Chondrocyte (in vitro differentiated cells): ENCODE measurements around the gene HOXC12. TPM values are rescaled to one million over a fixed set of nuclear protein-coding genes. Genes with fewer than 3 reads are reported as not detected.

ENCODE experiments used
- DNase-seq: peaks from one replicate; pipeline ENCODE4 v3.0.0; 2021; ENCODE audit warnings: mixed read lengths, low spot score
- H3K27ac Mint-ChIP-seq: one replicate; pipeline ENCODE4 v1.8.0; 2021; ENCODE audit warnings: mild to moderate bottlenecking, moderate library complexity, mixed read lengths; ENCODE audit not compliant: unreplicated experiment
- H3K27me3 Mint-ChIP-seq: 2 replicates; pipeline ENCODE4 v1.8.0; 2021; ENCODE audit warnings: low read depth, mixed read lengths
- H3K36me3 Mint-ChIP-seq: 2 replicates; pipeline ENCODE4 v1.8.0; 2021; ENCODE audit warnings: low read depth, mixed read lengths
- H3K4me1 Mint-ChIP-seq: 2 replicates; pipeline ENCODE4 v1.8.0; 2021; ENCODE audit warnings: low read depth, mild to moderate bottlenecking, mixed read lengths
- H3K4me3 Mint-ChIP-seq: one replicate; pipeline ENCODE4 v1.8.0; 2021; ENCODE audit warnings: mild to moderate bottlenecking, moderate library complexity, mixed read lengths; ENCODE audit not compliant: unreplicated experiment
- H3K9me3 Mint-ChIP-seq: 2 replicates; pipeline ENCODE4 v1.8.0; 2021; ENCODE audit warnings: low read depth, mixed read lengths
- total RNA-seq: library from RNA; stranded (reverse); gene quantifications from 3 replicates; pipeline ENCODE4 v1.2.1, GENCODE V29; 2021
- TF ChIP-seq, protein P1 (sequence below): fragments of 200-600 bp; sonication (generic); IDR thresholded peaks from 2 replicates; pipeline ENCODE4 v1.5.0; 2021; ENCODE audit warnings: antibody characterized with exemption, mild to moderate bottlenecking, moderate library complexity

Gene HOXC12
- total RNA-seq, 1 donor from 2014 or later = not detected

DNA sequence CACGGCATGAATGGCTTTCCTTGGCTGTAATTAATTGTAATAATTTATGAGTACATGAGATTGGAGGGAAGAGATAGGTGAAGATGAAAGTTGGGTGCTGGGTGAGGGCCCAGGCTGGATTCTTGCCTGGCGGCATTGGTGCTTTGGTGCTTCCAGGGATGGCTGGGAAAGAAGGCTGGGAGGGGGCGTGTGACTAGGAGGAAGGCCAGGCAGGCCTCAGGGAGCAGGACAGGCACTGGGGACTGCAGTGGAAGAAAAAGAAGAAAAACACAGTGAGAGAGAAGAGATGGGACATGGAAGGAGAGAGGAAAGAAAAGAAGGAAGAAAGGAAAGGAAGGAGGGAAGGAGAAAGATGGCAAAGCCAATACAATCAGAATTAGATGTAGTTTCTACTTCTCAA is 48.9 kb downstream of the HOXC12 start:
- Mint-ChIP-seq H3K9me3 (no peaks in the 10 kb centered on the region), H3K27ac (no peak overlapping the region), H3K27me3 (peaks cover 88% of the 10 kb centered on the region), H3K4me3 (no peak overlapping the region), H3K4me1 (peaks cover 8% of the 10 kb centered on the region), H3K36me3 (peaks cover 2% of the 10 kb centered on the region)
- no peak for DNase-seq
- TF ChIP-seq, protein P1, sequence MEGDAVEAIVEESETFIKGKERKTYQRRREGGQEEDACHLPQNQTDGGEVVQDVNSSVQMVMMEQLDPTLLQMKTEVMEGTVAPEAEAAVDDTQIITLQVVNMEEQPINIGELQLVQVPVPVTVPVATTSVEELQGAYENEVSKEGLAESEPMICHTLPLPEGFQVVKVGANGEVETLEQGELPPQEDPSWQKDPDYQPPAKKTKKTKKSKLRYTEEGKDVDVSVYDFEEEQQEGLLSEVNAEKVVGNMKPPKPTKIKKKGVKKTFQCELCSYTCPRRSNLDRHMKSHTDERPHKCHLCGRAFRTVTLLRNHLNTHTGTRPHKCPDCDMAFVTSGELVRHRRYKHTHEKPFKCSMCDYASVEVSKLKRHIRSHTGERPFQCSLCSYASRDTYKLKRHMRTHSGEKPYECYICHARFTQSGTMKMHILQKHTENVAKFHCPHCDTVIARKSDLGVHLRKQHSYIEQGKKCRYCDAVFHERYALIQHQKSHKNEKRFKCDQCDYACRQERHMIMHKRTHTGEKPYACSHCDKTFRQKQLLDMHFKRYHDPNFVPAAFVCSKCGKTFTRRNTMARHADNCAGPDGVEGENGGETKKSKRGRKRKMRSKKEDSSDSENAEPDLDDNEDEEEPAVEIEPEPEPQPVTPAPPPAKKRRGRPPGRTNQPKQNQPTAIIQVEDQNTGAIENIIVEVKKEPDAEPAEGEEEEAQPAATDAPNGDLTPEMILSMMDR = no peak

DNA sequence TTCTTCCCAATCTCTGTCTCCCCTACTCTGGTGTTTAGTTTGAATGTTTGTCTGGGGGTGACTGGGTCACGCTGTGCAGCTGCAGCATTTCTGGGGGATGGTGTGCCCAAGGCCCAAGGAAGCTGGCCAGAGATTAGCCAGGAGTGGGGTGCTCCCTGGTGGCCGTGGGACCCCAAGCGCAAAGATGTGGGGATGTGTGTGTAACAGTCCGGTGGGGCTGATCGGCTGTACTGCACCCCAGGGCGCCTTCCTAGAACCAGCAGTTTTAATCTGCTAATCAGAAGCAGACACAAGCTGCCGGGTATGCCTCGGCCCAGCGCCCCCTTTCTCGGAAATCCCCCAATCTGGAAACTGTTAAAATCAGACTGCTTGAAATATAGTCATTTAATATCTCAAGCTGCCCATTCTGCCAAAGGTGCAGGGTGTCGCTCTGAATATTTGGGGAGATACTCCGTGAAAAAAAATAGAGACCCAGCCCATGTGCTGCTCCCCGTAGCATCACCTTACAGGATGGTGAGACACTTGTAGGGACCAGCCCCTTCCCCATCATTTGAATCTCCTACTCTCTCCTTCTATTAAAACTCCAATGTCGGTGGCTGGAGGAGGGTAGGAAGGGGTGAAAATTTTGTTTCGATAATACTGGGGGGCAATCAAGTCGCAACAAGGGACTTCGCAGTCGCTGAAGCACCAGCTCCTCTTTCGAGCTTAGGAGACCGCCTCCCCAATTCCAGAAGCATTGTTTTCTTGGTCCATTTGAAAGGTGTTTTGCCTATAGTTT is 49.5 kb downstream of the HOXC12 start:
- H3K36me3 Mint-ChIP-seq = peaks cover 2% of the 10 kb centered on the region
- TF ChIP-seq, protein P1 = no peak
- H3K27ac Mint-ChIP-seq = no peak overlapping the region
- H3K27me3 Mint-ChIP-seq = peaks cover 87% of the 10 kb centered on the region
- no peak for DNase-seq
- peaks cover 9% of the 10 kb centered on the region for H3K4me1 Mint-ChIP-seq
- H3K9me3 Mint-ChIP-seq = no peaks in the 10 kb centered on the region
- no peak overlapping the region for H3K4me3 Mint-ChIP-seq

DNA sequence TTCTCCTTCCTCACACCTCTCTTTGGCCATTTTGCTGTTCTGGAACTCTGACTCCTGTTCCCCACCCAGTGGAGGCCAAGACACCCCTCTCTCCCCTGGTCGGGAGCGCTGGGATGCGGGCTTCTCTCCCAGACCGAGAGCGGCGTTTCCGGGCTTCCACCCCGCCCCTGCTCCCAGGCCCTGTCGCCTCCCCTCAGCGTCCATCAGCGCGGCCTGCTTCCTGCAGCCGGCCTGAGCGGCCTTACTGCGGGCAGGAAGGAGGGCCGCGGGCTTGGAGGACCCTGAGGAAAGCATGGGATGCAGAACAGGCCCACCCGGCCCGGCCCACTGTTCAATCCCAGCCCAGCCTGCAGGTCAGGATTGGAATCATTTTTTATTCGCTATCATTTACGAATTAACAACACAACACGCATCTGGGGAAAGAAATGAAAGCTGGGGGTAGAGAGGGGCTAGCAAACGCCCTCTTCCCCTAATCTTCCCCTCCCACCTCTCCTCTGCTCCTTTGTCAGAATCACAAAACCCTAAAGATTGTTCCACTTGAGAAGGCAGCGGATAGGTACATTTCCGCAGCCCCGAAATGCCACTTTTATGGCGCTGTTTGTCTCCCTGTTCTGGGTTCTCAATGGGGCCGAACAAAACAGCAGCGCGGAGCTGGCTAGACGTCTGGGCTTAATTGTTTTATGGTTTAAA is 50.3 kb downstream of the HOXC12 start:
- Mint-ChIP-seq H3K27me3 (peaks cover 91% of the 10 kb centered on the region), H3K4me1 (peaks cover 15% of the 10 kb centered on the region), H3K4me3 (no peak overlapping the region), H3K36me3 (peaks cover 2% of the 10 kb centered on the region), H3K9me3 (no peaks in the 10 kb centered on the region), H3K27ac (no peak overlapping the region)
- TF ChIP-seq, protein P1 = no peak
- no peak for DNase-seq

DNA sequence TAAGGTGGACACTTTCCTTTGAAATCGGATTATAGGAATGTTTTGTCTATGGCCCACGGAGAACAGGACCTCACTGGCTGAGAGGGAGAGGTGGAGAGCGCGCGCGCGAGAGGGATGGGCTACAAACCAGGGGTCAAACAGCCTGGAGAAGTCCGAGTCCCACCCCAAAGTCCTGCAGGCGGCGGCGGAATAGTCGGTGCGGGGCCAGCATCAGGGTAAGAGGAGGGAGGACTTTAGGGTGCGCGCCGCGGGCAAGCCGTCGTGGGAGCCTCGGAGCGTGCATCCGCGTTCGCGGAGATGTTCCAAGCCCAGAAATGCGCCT is 50.8 kb downstream of the HOXC12 start:
- no peak overlapping the region for H3K4me3 Mint-ChIP-seq
- H3K9me3 Mint-ChIP-seq = no peaks in the 10 kb centered on the region
- DNase-seq = no peak

DNA sequence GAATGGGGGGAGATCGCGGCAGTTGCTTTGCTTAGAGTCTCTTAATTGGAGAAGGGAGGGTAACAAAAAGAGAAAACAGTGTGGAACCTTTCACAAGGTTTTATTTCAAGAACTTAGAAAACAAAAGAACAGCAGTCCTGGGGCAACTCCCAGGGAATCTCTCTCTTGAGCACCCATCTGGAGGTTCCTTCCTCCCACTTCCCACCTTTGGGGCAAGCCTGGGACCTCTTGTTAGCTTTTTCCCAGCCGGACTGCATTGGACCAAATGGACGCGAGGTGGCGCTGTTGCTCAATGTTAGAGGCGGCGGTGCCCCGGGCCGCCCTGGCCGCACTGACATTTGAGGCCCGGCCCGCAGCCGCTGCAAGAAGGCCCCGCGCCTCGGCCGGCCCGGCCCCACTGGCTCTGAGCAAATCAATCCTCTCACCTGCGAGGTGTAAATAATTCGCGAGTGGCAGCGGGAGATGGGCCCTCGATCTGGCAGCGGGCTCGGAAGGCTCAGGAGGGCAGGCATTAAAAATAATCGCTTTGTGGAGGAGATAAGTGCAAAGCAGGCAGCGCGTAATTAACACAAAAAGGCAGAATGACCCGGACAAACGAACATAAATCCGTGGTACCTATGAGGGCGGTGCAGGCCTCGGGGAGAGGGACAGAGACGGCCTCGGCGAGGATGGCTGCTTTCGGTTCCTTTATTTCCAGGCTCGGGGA is 51.3 kb downstream of the HOXC12 start:
- Mint-ChIP-seq H3K4me3 (peak overlapping the region; percentile 70), H3K4me1 (peaks cover 12% of the 10 kb centered on the region), H3K27me3 (peaks cover 89% of the 10 kb centered on the region), H3K27ac (no peak overlapping the region), H3K36me3 (peaks cover 2% of the 10 kb centered on the region), H3K9me3 (no peaks in the 10 kb centered on the region)
- DNase-seq = no peak
- TF ChIP-seq, protein P1 = peak; percentile 97

More for the DNA sequence above, 50.8 kb downstream of the HOXC12 start:
- Mint-ChIP-seq H3K36me3 (peaks cover 2% of the 10 kb centered on the region), H3K27ac (no peak overlapping the region), H3K4me1 (peaks cover 12% of the 10 kb centered on the region), H3K27me3 (peaks cover 91% of the 10 kb centered on the region)
- TF ChIP-seq, protein P1 = no peak
